ENCODE data around the gene LRTM2. TPM values are rescaled to one million over a fixed set of nuclear protein-coding genes. Genes with fewer than 3 reads are reported as not detected.

LRTM2 gene
- total RNA-seq, 2 experiments from 2014 or later = not detected

GRCh38 chr12:1791104-1791841, 29.1 kb upstream of the LRTM2 start:
- DNase-seq (peak; percentile 82), ATAC-seq (peak; percentile 45)
- ChIA-PET POLR2A (interaction anchor here (0.8 to 1.3 kb wide), 3 partner anchors 37 to 138 kb away, joined by 3 to 4 read pairs (median 4); no protein-coding TSS in a partner anchor), CTCF (interaction anchor here (0.6 to 10.7 kb wide), 47 partner anchors 9 to 856 kb away, joined by 3 to 246 read pairs (median 4); partner anchors contain the start of gene ADIPOR2)
- H3K4me1 Mint-ChIP-seq = peaks cover 18% of the 10 kb centered on the region
- H3K4me3 Mint-ChIP-seq = no peak overlapping the region
- intact Hi-C loops (cut with DNase I, micrococcal nuclease) = loop anchor here (1.0 to 10.0 kb wide), 5 partner anchors 101 to 504 kb away; no protein-coding TSS in a partner anchor
- no peaks in the 10 kb centered on the region for H3K27me3 Mint-ChIP-seq
- no peaks in the 10 kb centered on the region for H3K9me3 Mint-ChIP-seq (ENCODE audit: low read depth)
- H3K36me3 Mint-ChIP-seq (ENCODE audit: low read depth) = no peaks in the 10 kb centered on the region
- peak overlapping the region; percentile 73 for H3K27ac Mint-ChIP-seq

GRCh38 chr12:1792406-1792805, 28.0 kb upstream of the LRTM2 start:
- Mint-ChIP-seq H3K27ac (peak overlapping the region; percentile 73), H3K27me3 (no peaks in the 10 kb centered on the region), H3K36me3 (ENCODE audit: low read depth) (no peaks in the 10 kb centered on the region), H3K4me3 (no peak overlapping the region), H3K9me3 (ENCODE audit: low read depth) (no peaks in the 10 kb centered on the region), H3K4me1 (peaks cover 18% of the 10 kb centered on the region)
- no peak for DNase-seq
- intact Hi-C loops (cut with DNase I, micrococcal nuclease) = loop anchor here in 1 of 2 experiments (10.0 kb wide), 1 partner anchor 502 kb away; no protein-coding TSS in a partner anchor
- ATAC-seq = no peak
- ChIA-PET POLR2A (no interaction called here), CTCF (interaction anchor here (0.7 to 10.7 kb wide), 9 partner anchors 12 to 242 kb away, joined by 3 to 246 read pairs (median 6); no protein-coding TSS in a partner anchor)

GRCh38 chr12:1793426-1794210, 26.7 kb upstream of the LRTM2 start:
- CTCF ChIA-PET = interaction anchor here (0.8 to 10.7 kb wide), 6 partner anchors 135 to 160 kb away, joined by 3 to 246 read pairs (median 58); no protein-coding TSS in a partner anchor
- peaks cover 18% of the 10 kb centered on the region for H3K4me1 Mint-ChIP-seq
- intact Hi-C loops (cut with DNase I, micrococcal nuclease) = loop anchor here in 1 of 2 experiments (10.0 kb wide), 1 partner anchor 501 kb away; no protein-coding TSS in a partner anchor
- H3K9me3 Mint-ChIP-seq (ENCODE audit: low read depth) = no peaks in the 10 kb centered on the region
- no peak overlapping the region for H3K4me3 Mint-ChIP-seq
- no peaks in the 10 kb centered on the region for H3K36me3 Mint-ChIP-seq (ENCODE audit: low read depth)
- ATAC-seq (no peak), DNase-seq (no peak)
- POLR2A ChIA-PET = no interaction called here
- no peak overlapping the region for H3K27ac Mint-ChIP-seq
- H3K27me3 Mint-ChIP-seq = no peaks in the 10 kb centered on the region

GRCh38 chr12:1794440-1795090, 25.8 kb upstream of the LRTM2 start:
- intact Hi-C loops (cut with DNase I, micrococcal nuclease) = loop anchor here (5.0 to 10.0 kb wide), 4 partner anchors 500 to 1018 kb away; partner anchors contain the start of gene ITFG2 (in 1 of the 2)

GRCh38 chr12:1795221-1795784, 25.1 kb upstream of the LRTM2 start:
- Mint-ChIP-seq H3K27me3 (no peaks in the 10 kb centered on the region), H3K36me3 (ENCODE audit: low read depth) (no peaks in the 10 kb centered on the region), H3K4me3 (peak overlapping the region; percentile 42), H3K4me1 (peaks cover 20% of the 10 kb centered on the region), H3K9me3 (ENCODE audit: low read depth) (no peaks in the 10 kb centered on the region), H3K27ac (peak overlapping the region; percentile 40)
- intact Hi-C loops (cut with DNase I, micrococcal nuclease) = loop anchor here (5.0 to 10.0 kb wide), 4 partner anchors 499 to 1017 kb away; partner anchors contain the start of gene ITFG2 (in 1 of the 2)
- no peak for ATAC-seq
- DNase-seq = no peak
- ChIA-PET POLR2A (interaction anchor here (1.2 kb wide), 1 partner anchor 145 kb away, joined by 6 read pairs; no protein-coding TSS in a partner anchor), CTCF (interaction anchor here (0.6 to 10.7 kb wide), 13 partner anchors 44 to 788 kb away, joined by 3 to 126 read pairs (median 3); no protein-coding TSS in a partner anchor)

More at GRCh38 chr12:1794440-1795090, 25.8 kb upstream of the LRTM2 start:
- no peaks in the 10 kb centered on the region for H3K36me3 Mint-ChIP-seq (ENCODE audit: low read depth)
- H3K27ac Mint-ChIP-seq = no peak overlapping the region
- no peaks in the 10 kb centered on the region for H3K9me3 Mint-ChIP-seq (ENCODE audit: low read depth)
- ChIA-PET CTCF (interaction anchor here (0.8 to 10.7 kb wide), 7 partner anchors 43 to 240 kb away, joined by 3 to 126 read pairs (median 3); no protein-coding TSS in a partner anchor), POLR2A (interaction anchor here (1.2 kb wide), 1 partner anchor 145 kb away, joined by 6 read pairs; no protein-coding TSS in a partner anchor)
- peaks cover 19% of the 10 kb centered on the region for H3K4me1 Mint-ChIP-seq
- no peak for DNase-seq
- no peak overlapping the region for H3K4me3 Mint-ChIP-seq
- no peaks in the 10 kb centered on the region for H3K27me3 Mint-ChIP-seq
- ATAC-seq = no peak

GRCh38 chr12:1795785-1796514, 24.4 kb upstream of the LRTM2 start:
- H3K4me1 Mint-ChIP-seq = peaks cover 15% of the 10 kb centered on the region
- CTCF ChIA-PET = interaction anchor here (0.6 to 10.7 kb wide), 16 partner anchors 9 to 787 kb away, joined by 3 to 126 read pairs (median 3); no protein-coding TSS in a partner anchor
- ATAC-seq (peak; percentile 97), DNase-seq (peak; percentile 97)
- peak overlapping the region; percentile 86 for H3K27ac Mint-ChIP-seq
- no peaks in the 10 kb centered on the region for H3K36me3 Mint-ChIP-seq (ENCODE audit: low read depth)
- POLR2A ChIA-PET = interaction anchor here (1.2 kb wide), 1 partner anchor 144 kb away, joined by 6 read pairs; no protein-coding TSS in a partner anchor
- no peaks in the 10 kb centered on the region for H3K27me3 Mint-ChIP-seq
- no peaks in the 10 kb centered on the region for H3K9me3 Mint-ChIP-seq (ENCODE audit: low read depth)
- intact Hi-C loops (cut with DNase I, micrococcal nuclease) = loop anchor here (1.0 to 10.0 kb wide), 12 partner anchors 8 to 1016 kb away; partner anchors contain the start of genes DCP1B (in 1 of the 2) and ITFG2 (in 1 of the 2)
- H3K4me3 Mint-ChIP-seq = peak overlapping the region; percentile 83

GRCh38 chr12:1796515-1797010, 23.8 kb upstream of the LRTM2 start:
- H3K36me3 Mint-ChIP-seq (ENCODE audit: low read depth) = no peaks in the 10 kb centered on the region
- ATAC-seq = peak; percentile 27

GRCh38 chr12:1797011-1797901, 23.1 kb upstream of the LRTM2 start:
- Mint-ChIP-seq H3K9me3 (ENCODE audit: low read depth) (no peaks in the 10 kb centered on the region), H3K4me3 (peak overlapping the region; percentile 83), H3K36me3 (ENCODE audit: low read depth) (no peaks in the 10 kb centered on the region), H3K27me3 (no peaks in the 10 kb centered on the region), H3K4me1 (peaks cover 2% of the 10 kb centered on the region), H3K27ac (peak overlapping the region; percentile 87)
- ChIA-PET POLR2A (interaction anchor here (1.2 kb wide), 1 partner anchor 144 kb away, joined by 4 read pairs; no protein-coding TSS in a partner anchor), CTCF (interaction anchor here (0.6 to 10.7 kb wide), 6 partner anchors 9 to 216 kb away, joined by 3 to 126 read pairs (median 4); no protein-coding TSS in a partner anchor)
- peak; percentile 76 for DNase-seq
- intact Hi-C loops (cut with DNase I, micrococcal nuclease) = loop anchor here (2.0 to 10.0 kb wide), 5 partner anchors 240 to 1015 kb away; partner anchors contain the start of gene ITFG2 (in 1 of the 2)
- peak; percentile 21 for ATAC-seq

More at GRCh38 chr12:1796515-1797010, 23.8 kb upstream of the LRTM2 start:
- Mint-ChIP-seq H3K27me3 (no peaks in the 10 kb centered on the region), H3K4me3 (peak overlapping the region; percentile 83), H3K4me1 (peaks cover 8% of the 10 kb centered on the region), H3K9me3 (ENCODE audit: low read depth) (no peaks in the 10 kb centered on the region), H3K27ac (peak overlapping the region; percentile 87)
- ChIA-PET CTCF (interaction anchor here (0.6 to 10.7 kb wide), 9 partner anchors 10 to 217 kb away, joined by 3 to 126 read pairs (median 3); no protein-coding TSS in a partner anchor), POLR2A (no interaction called here)
- peak; percentile 67 for DNase-seq
- intact Hi-C loops (cut with DNase I, micrococcal nuclease) = loop anchor here (1.0 to 10.0 kb wide), 12 partner anchors 8 to 1016 kb away; partner anchors contain the start of genes DCP1B (in 1 of the 2) and ITFG2 (in 1 of the 2)
